HG03108 (cell line): Measurements from ENCODE around the gene ALPI.

ENCODE experiments used
- ATAC-seq: cut with Tn5 transposase; IDR thresholded peaks from one replicate; pipeline ENCODE4 v1.9.1; 2021; ENCODE audit warnings: moderate library complexity; ENCODE audit not compliant: unreplicated experiment

The ALPI gene

DNA sequence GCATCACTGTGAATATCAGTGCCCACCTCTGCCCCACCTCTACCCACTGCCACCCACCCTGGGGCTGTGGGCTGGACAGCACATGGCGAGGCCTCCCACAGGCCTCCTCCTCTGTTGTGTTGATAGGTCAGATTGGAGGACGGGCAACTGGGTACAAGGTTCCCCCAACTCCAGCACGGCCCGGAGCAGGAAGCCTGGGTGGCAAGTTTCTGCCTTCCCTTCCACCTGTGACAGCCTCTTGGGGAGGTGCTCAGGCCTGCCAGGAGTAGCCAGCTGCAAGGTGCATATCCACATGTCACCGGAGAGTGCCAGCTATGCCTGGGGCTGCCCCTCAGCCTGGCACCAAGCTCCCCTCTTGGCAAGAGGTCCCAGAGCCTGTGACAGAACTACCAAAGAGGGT, 38.6 kb downstream of the ALPI start:
- ATAC-seq, result no peak

DNA sequence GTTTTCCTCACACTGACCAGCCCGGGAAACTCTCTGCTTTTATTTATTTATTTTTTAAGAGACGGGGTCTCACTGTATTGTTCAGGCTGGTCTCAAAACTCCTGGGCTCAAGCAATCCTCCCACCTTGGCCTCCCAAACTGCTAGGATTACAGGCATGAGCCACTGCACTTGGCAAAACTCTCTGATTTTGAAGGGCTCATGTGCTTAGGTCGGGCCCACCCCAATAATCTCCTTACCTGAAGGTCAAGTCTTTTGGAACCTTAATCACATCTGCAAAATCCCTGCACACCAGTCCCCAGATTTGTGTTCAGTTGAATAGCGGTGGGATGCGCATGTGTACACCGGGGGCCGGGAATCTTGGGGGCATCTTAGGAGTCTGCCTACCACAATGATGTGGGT, 39.3 kb downstream of the ALPI start:
- ATAC-seq, result no peak

DNA sequence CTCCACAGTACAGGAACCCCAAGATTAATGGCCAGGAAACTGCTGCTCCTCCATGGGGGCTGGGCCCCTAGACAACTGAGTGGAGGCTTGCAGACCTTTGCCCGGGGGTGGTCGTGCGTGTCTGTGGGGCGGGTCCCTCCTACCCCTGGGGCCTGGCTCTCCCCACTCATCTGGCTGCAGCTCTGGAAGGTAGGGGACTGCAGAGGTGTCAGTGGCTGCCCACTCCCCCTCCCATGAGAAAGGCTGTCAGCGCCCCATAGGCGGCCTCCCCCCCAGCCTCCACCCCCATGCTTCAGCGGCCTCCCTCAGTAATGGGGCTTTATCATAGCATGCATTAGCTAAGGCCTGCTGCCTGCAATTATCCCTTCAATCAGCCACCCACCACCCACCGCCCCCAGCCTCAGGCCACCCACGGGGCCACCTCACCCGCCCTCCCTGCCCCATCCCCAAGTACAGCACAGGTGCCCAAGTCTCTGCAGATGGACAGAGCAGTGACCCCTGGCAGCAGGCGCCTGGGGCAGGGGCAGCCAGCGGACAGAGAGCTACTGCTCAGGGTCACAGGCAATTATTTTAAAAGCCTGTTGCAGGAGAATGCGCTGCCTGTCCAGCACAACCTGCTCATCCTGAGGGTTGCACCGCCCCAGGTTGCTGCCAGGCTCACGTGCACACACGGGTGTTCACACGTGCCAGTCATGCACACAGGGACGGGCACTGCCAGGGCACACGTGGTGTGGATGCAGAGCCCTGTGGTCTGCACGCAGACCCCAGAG, 40.7 kb downstream of the ALPI start:
- ATAC-seq, result no peak

DNA sequence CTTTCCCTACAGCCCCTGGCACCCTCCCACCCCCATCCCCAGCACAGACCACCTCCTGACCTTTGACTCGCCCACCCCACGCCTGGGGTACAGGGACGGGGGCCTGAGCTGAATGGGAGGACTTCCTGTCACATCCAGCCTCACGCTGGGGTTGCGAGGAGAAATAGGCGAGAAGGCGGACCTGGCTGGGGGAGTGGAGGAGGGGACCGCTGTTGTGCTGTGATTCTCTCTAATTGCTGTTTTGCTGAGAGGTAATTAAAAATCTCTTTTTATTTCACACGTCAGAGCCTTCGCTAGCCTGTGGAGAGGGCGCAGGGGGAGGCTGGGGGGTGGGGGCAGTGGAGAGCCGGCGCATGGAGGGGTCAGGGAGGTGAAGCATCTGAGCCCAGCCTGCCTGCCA, 41.4 kb downstream of the ALPI start:
- ATAC-seq, result no peak

DNA sequence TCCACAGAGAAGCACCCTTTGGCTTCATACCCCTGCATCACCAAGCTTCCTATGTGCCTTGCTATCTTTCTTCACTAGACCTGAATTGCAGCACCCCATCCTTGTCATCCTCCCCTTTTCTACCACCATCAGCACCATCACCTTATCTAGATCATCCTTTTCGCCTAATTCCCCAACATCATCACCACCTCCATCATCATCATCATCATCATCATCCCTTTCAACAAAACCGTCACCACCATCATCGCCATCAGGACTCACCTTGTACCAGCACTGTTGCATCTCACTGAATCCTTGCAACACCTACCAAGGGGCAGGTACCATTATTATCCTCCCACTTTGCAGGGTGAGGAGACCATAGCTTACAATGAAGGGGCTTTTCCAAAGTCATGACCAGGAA, 42.5 kb downstream of the ALPI start:
- ATAC-seq, result no peak

DNA sequence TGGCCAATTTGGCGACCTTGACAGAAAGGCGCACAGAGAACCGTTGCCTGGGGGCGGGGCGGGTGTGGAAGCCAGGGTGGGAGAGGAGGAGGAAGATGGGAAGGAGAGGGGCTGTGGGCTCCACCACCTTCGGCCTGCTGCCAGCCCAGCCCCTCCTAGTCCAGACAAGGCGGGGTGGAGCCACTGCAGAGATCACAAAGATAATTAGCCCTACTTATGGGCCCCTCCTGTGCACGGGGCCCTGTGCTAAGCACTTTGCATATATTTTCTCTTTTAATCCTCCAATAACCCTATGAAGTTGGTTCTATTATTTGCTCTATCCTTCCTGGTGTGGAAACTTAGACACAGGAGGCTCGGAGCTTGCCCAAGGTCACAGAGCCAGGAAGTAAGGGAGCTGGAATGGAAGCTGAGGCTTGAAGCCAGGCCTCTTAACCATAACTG, 45.4 kb downstream of the ALPI start:
- no peak for ATAC-seq

DNA sequence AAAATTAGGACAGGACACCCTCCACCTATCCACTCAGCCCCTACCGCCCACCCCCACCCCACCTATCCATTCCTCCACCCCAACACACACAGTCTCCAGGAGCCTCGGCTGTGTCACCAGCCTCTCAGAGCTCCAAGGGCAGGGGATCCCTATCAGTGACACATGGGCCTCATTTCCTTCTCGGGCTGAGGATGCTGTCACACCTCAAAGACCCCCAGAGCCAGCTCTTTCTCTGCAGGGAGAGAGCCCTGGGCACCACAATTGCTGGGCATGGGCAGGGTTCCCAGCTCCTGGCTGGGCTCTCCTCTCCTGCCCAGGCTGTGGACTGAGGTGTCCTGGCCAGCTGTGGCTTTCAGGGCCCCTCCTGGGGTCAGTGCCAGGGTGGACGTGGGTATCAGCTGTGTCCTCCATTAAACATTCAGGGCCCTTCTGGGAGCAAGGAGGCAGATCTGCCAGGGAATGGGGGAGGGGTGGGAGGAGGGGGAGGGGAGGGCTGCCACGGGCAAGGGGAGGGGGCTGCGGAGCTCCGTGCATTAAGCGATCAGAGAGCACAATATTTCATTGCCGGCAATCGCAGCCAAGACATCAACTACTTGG, 45.9 kb downstream of the ALPI start:
- no peak for ATAC-seq

DNA sequence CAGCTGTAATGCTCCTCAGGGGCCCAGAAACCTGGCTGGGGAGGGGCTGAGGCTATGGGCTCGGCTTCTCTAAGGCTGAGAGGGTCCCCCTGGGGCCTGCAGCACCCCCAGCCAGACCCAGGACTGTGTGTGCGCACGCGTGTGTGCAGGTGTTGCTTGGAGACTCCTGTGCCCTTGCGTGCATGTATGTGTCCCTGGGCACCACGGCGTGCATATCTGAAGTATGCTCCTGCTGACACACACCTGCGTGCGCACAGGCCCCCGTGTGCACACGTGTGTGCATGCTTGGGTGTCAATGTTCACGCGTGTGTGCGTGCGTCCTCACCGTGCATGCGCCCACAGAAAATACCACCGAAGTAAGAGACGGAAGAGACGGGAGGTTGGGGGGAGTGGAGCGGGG, 46.6 kb downstream of the ALPI start:
- ATAC-seq, result no peak

DNA sequence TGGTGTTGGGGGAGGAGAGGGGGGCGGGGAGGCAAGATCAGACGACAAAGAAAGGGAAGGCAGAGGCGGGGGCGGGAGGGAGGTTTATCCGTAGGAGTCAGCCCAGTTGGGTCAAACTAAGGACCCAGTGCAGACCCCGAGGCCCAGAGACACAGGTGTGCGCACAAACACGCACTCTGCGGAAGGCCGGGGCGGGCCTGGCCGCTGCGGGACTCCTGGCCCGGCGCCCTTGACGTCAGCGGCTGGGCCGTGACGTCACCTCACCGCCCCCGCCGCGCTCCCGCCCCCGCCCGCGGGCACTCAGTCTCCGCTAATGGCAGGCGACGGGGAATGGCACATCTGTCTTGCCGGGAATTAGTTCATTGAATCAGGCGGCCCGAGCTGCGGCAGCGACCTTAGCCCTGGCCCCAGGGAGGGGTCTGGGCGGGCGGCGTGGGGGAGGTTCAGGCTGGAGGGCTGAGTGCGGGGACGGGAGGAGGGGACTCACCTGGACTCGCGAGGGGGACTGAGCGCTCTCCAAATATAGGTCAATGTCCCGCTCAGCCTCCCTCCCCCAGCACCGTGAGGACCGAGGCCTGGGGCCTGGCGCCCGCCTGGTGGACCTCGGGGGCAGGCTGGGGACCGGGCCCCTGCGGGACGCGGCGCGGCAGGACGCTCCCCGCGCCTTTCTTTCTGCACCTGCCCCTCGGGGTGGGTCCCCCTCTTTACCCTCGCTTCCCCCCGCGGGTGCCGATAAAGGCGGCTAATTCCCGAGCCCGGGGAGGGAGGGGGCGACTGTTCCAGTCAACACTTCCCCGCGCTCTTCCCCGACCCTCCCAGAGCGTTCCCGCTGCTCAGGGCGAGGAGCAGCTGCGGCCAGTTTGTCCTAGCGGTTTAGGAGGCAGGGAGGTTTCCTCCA, 47.2 kb downstream of the ALPI start:
- no peak for ATAC-seq

DNA sequence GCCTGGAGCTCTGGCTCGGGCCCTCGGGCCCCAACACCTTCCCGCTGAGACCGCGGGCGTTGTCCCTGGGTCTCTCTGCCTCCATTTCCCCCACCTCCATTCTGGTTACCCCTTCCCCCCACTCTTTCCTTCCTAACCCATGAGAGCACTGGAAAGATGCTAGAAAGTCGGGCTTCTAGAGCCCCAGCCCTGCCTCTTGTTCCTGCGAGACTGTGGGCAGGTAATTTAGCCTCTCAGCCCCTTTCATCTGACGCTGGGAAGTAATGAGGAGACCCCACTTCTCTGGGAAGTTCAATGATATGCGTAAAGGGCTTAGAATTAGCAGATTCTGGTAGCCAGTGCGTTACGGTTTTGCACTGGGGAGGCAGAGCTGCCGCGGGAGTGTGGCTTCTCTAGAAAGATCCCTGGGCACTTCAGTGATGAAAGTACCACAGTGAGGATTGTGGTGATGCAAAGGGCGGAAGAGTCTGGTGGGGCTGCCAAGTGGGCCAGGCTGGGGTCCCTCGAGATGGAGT, 47.9 kb downstream of the ALPI start:
- no peak for ATAC-seq

DNA sequence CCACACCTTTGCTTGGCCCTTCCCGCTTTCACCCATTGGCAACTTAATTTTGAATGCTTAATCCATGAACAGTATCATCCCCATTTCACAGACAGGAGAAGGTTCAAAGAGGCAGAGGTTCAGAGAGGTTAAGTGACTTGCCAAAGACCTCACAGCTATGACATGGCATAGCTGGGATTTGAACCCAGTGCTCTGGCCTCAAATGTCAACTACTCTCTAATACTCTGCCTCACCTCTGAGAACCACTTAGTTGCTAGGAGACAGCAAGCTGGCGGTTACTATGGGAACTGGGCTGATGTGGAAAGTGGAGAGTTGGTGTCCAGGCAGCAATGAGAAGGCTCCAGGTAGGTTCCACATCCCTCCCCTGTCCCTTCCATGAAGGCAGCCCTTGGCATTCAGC, 48.5 kb downstream of the ALPI start:
- no peak for ATAC-seq

DNA sequence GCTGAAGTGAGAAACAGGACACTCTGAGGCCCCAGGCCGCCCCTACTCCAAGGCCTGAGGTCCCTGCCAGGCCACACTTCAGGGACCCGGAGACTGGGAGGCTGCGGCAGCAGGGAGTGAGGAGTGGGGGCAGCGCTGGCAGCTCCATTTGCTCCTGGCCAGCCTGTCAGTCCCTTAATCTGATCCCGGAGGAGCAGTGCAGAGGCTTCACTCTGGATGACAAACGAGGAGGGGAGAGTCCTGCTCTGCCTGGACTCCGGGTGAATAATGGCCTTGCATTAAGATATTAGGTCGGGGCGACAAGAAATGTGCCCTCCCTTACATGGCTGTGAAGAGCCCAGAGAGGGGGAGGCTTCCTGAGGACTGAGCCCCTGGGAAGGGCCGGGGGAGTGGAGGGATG, 49.9 kb downstream of the ALPI start:
- no peak for ATAC-seq

DNA sequence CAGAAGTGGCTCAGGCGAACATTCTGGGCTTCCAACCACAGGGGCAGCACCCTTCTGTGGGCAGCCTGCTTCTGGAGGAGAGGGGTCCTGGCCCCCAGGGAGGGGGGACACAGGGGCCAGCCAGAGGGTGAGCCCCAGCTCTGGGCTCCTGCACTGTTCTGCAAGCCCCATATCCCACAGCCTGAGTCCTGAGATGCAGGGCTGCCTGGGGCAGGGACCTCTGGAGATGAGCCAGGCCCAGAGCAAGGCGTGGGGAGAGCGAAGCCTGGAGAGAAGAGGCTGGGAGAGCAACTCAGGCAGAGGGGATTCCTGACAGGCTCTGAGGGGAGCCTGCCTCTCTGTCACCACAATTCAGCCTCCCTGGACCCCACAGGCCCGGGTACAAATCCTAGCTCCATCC, 50.8 kb downstream of the ALPI start:
- ATAC-seq, result no peak

DNA sequence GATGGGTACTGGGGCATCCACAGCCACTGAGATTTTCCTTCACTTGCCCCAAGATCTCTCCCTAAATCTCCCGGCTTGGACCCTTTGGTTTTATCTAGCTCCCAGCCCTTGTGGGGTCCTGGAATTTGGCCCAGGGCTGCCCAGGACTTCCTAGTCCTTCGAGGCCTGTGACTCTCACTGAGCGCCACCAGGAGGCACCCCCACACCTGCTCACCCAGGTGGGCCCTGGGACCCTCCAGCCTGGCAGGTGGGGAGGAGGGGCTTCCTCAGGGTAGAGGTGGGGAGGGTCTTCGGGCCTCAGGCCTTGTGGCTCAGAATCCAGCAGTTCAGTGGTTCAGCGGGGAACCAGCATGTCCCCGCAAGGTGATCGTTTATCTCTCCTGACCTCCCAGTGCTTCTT, 52.3 kb downstream of the ALPI start:
- ATAC-seq, result no peak
